Endometrial microvascular endothelial cells (primary cell): Measurements from ENCODE around the gene DDX4. TPM values are rescaled to one million over a fixed set of nuclear protein-coding genes. Genes with fewer than 3 reads are reported as not detected.

Experiments
- in situ Hi-C: cut with HindIII; loops from 2 replicates; pipeline ENCODE4 v1.10.0; 2017; ENCODE audit warnings: low sequenced_read_pairs, low pct_unique_long_range_greater_than_20kb; ENCODE audit errors: inconsistent ontology term
- total RNA-seq: library from RNA; depleted of rRNA; stranded (reverse); fragments of >200 nt; gene quantifications from one replicate; pipeline ENCODE4 v1.2.3, GENCODE V29; 2015; ENCODE audit errors: inconsistent ontology term

Gene DDX4
- total RNA-seq, 1 donor from 2014 or later: not detected

GRCh38 chr5:55857247-55857640 is 119.4 kb downstream of the DDX4 start:
- in situ Hi-C loops: no loop called here

- in situ Hi-C loops: no loop called here
These were observed 120.2 kb downstream of the DDX4 start for GRCh38 chr5:55858104-55858503.

- in situ Hi-C loops: no loop called here
These were observed 122.4 kb downstream of the DDX4 start for GRCh38 chr5:55860288-55860687.

- in situ Hi-C loops: no loop called here
These were observed 122.8 kb downstream of the DDX4 start for GRCh38 chr5:55860709-55861108.

GRCh38 chr5:55864606-55865541 is 127.0 kb downstream of the DDX4 start:
- in situ Hi-C loops: no loop called here

GRCh38 chr5:55865831-55866230 is 128.0 kb downstream of the DDX4 start:
- in situ Hi-C loops: no loop called here

GRCh38 chr5:55866485-55866884 is 128.6 kb downstream of the DDX4 start:
- in situ Hi-C loops: no loop called here

Other genes with a start within 250 kb of the DDX4 start
- 23.8 TPM for gene PLPP1, start 203.1 kb upstream of the DDX4 start, total RNA-seq
- 23.6 TPM for gene SLC38A9, start 25.7 kb upstream of the DDX4 start, total RNA-seq
- 2.0 TPM for gene IL31RA, start 113.3 kb downstream of the DDX4 start, total RNA-seq